PC-9 (cell line): ENCODE data around the gene POMT1. TPM values are rescaled to one million over a fixed set of nuclear protein-coding genes. Genes with fewer than 3 reads are reported as not detected.
"Not testable (repeated sequence)": the region's sequence is repeated elsewhere in the genome, so short reads cannot be mapped to it uniquely, and the experiment has no call there.

Experiments used
- BruUV-seq: library from RNA; stranded (reverse); fragments of 400-500 nt; replicated peaks from 2 replicates; lab custom pipeline; 2021; lab: Mats Ljungman, UMichigan
- CTCF ChIA-PET: fragments of 300-600 bp; sonication (Branson Sonifier 250); formaldehyde crosslinking; loops from one replicate; lab custom pipeline; 2022; ENCODE audit warnings: antibody characterized with exemption; lab: Charles Lee
- POLR2A ChIA-PET: fragments of 300-600 bp; sonication (Branson Sonifier 250); formaldehyde crosslinking; loops from one replicate; lab custom pipeline; 2022; ENCODE audit warnings: antibody characterized with exemption; ENCODE audit not compliant: unreplicated experiment; lab: Charles Lee
- DNase-seq, 2 experiments: peaks; one replicate each; pipeline versions ENCODE4 v3.0.0 to v3.0.0-alpha.2; 2015 to 2022; ENCODE audit warnings: mixed read lengths in 1 of 2
- H2AFZ ChIP-seq: fragments of 200-600 bp; sonication (generic); 2 replicates; pipeline ENCODE4 v1.8.1; 2017; ENCODE audit warnings: antibody characterized with exemption
- H3F3A ChIP-seq: fragments of 200-600 bp; sonication (generic); 2 replicates; pipeline ENCODE4 v1.8.1; 2017; ENCODE audit warnings: antibody characterized with exemption, mild to moderate bottlenecking, low read depth; ENCODE audit not compliant: insufficient read depth
- H3K27ac ChIP-seq: fragments of 200-600 bp; sonication (generic); 2 replicates; pipeline ENCODE4 v1.6.1; 2016; ENCODE audit warnings: mixed run types
- H3K27me3 ChIP-seq: fragments of 200-600 bp; sonication (generic); 2 replicates; pipeline ENCODE4 v1.6.1; 2016; ENCODE audit warnings: low read depth, mixed run types; ENCODE audit not compliant: insufficient read depth
- H3K36me3 ChIP-seq: fragments of 200-600 bp; sonication (generic); 2 replicates; pipeline ENCODE4 v1.6.1; 2016; ENCODE audit warnings: low read depth, mixed run types
- H3K4me1 ChIP-seq: fragments of 200-600 bp; sonication (generic); replicated peaks from 2 replicates; pipeline ENCODE4 v1.6.1; 2016; ENCODE audit warnings: mixed run types; ENCODE audit not compliant: insufficient read depth
- H3K4me2 ChIP-seq: fragments of 200-600 bp; sonication (generic); 2 replicates; pipeline ENCODE4 v1.6.1; 2017; ENCODE audit warnings: mixed run types
- H3K4me3 ChIP-seq: fragments of 200-600 bp; sonication (generic); 2 replicates; pipeline ENCODE4 v1.6.1; 2016; ENCODE audit warnings: mixed run types
- H3K79me2 ChIP-seq: fragments of 200-600 bp; sonication (generic); 2 replicates; pipeline ENCODE4 v1.6.1; 2017; ENCODE audit warnings: low read depth, mixed run types
- H3K9me2 ChIP-seq: fragments of 200-600 bp; sonication (generic); 2 replicates; pipeline ENCODE4 v1.8.1; 2017; ENCODE audit warnings: mild to moderate bottlenecking; ENCODE audit not compliant: insufficient read depth
- H3K9me3 ChIP-seq: fragments of 200-600 bp; sonication (generic); 2 replicates; pipeline ENCODE4 v1.8.1; 2016; ENCODE audit warnings: low read depth; ENCODE audit not compliant: insufficient read depth
- H4K20me1 ChIP-seq: fragments of 200-600 bp; sonication (generic); 2 replicates; pipeline ENCODE4 v1.8.1; 2017; ENCODE audit not compliant: insufficient read depth
- CTCF ChIP-seq: fragments of 200-600 bp; sonication (generic); conservative IDR thresholded peaks from 2 replicates; pipeline ENCODE4 v1.6.1; 2017; ENCODE audit warnings: mixed run types, antibody characterized with exemption, mild to moderate bottlenecking, moderate library complexity
- EZH2 ChIP-seq: fragments of 200-600 bp; sonication (generic); IDR thresholded peaks from 2 replicates; pipeline ENCODE4 v1.8.0; 2017; ENCODE audit warnings: antibody characterized with exemption, low read depth
- intact Hi-C: fragments of 100-400 bp; cut with micrococcal nuclease; formaldehyde crosslinking; loops from one replicate; pipeline ENCODE4 v1.10.0; 2022; ENCODE audit not compliant: unreplicated experiment
- total RNA-seq: library from RNA; stranded (reverse); gene quantifications from 2 replicates; pipeline ENCODE4 v1.2.3, GENCODE V29; 2021

POMT1 gene
- total RNA-seq, 1 experiment from 2014 or later, result 35.3 TPM

GRCh38 chr9:131511416-131511815 is 8.7 kb downstream of the POMT1 start:
- CTCF ChIA-PET, result no interaction called here
- intact Hi-C loops, result no loop called here
- peaks cover 3% of the 10 kb centered on the region for H4K20me1 ChIP-seq

GRCh38 chr9:131511880-131512279 is 9.2 kb downstream of the POMT1 start:
- Histone ChIP-seq H3K4me2 (no peak overlapping the region), H3K4me3 (no peak overlapping the region), H3K27ac (no peak overlapping the region), H3K9me2 (no peaks in the 10 kb centered on the region), H3K27me3 (no peaks in the 10 kb centered on the region), H3K79me2 (no peaks in the 10 kb centered on the region), H3K9me3 (no peaks in the 10 kb centered on the region), H4K20me1 (peaks cover 3% of the 10 kb centered on the region), H3F3A (peaks cover 3% of the 10 kb centered on the region; the same call in 1 of the 2 replicates), H3K36me3 (0 out of 2 replicates have a peak, but pooled peaks cover 10% of the 10 kb centered on the region), H3K4me1 (no peaks in the 10 kb centered on the region), H2AFZ (no peak overlapping the region)
- BruUV-seq, result no TSS peak
- ChIA-PET POLR2A (no interaction called here), CTCF (no interaction called here)
- intact Hi-C loops, result no loop called here
- no peak for DNase-seq
- TF ChIP-seq CTCF (no peak), EZH2 (no peak)

More at GRCh38 chr9:131511416-131511815, 8.7 kb downstream of the POMT1 start:
- Histone ChIP-seq H3K79me2 (no peaks in the 10 kb centered on the region), H3K9me3 (no peaks in the 10 kb centered on the region), H2AFZ (no peak overlapping the region), H3K4me2 (no peak overlapping the region), H3K4me3 (no peak overlapping the region), H3K27me3 (no peaks in the 10 kb centered on the region), H3F3A (peaks cover 3% of the 10 kb centered on the region; the same call in 1 of the 2 replicates), H3K4me1 (no peaks in the 10 kb centered on the region), H3K36me3 (0 out of 2 replicates have a peak, but pooled peaks cover 10% of the 10 kb centered on the region), H3K27ac (no peak overlapping the region), H3K9me2 (no peaks in the 10 kb centered on the region)
- BruUV-seq, result no TSS peak
- TF ChIP-seq EZH2 (no peak), CTCF (no peak)
- no peak for DNase-seq
- POLR2A ChIA-PET, result interaction anchor here (0.7 kb wide), 1 partner anchor 161 kb away, joined by 9 read pairs; no protein-coding TSS in a partner anchor

GRCh38 chr9:131513177-131513576 is 10.5 kb downstream of the POMT1 start:
- no peak for TF ChIP-seq CTCF
- TF ChIP-seq EZH2, result no peak
- no peak overlapping the region for H3K4me3 ChIP-seq
- no peaks in the 10 kb centered on the region for H3K4me1 ChIP-seq
- DNase-seq, result no peak
- H3K9me3 ChIP-seq, result no peaks in the 10 kb centered on the region
- CTCF ChIA-PET, result no interaction called here
- POLR2A ChIA-PET, result no interaction called here
- intact Hi-C loops, result no loop called here
- H3K27ac ChIP-seq, result no peak overlapping the region
- H3K36me3 ChIP-seq, result 0 out of 2 replicates have a peak, but pooled peaks cover 10% of the 10 kb centered on the region
- no TSS peak for BruUV-seq
- no peak overlapping the region for H3K4me2 ChIP-seq
- peaks cover 3% of the 10 kb centered on the region; the same call in 1 of the 2 replicates for H3F3A ChIP-seq
- H4K20me1 ChIP-seq, result no peaks in the 10 kb centered on the region; the same call in 1 of the 2 replicates
- no peaks in the 10 kb centered on the region for H3K9me2 ChIP-seq
- no peak overlapping the region for H2AFZ ChIP-seq
- H3K79me2 ChIP-seq, result no peaks in the 10 kb centered on the region
- H3K27me3 ChIP-seq, result no peaks in the 10 kb centered on the region

GRCh38 chr9:131515559-131516031 is 12.9 kb downstream of the POMT1 start:
- H3K4me2 ChIP-seq, CTCF ChIA-PET, H3K27me3 ChIP-seq, H2AFZ ChIP-seq, intact Hi-C loops, H4K20me1 ChIP-seq, H3K27ac ChIP-seq, H3K9me2 ChIP-seq, POLR2A ChIA-PET, DNase-seq, H3K79me2 ChIP-seq, H3K4me1 ChIP-seq, H3K4me3 ChIP-seq, H3F3A ChIP-seq, H3K9me3 ChIP-seq, BruUV-seq: not testable (repeated sequence)
- peaks cover 13% of the 10 kb centered on the region; the same call in 1 of the 2 replicates for H3K36me3 ChIP-seq
